H9 (cell line): ENCODE data around the gene SAMD7. TPM values are rescaled to one million over a fixed set of nuclear protein-coding genes. Genes with fewer than 3 reads are reported as not detected.

Experiments
- DNase-seq: peaks from one replicate; pipeline ENCODE4 v3.0.0-alpha.2; 2017
- H2AFZ ChIP-seq: one replicate; pipeline ENCODE4 v1.6.1; 2013; ENCODE audit warnings: mild to moderate bottlenecking, low read length, control low read depth, moderate library complexity
- H2AK5ac ChIP-seq: 2 replicates; pipeline ENCODE4 v1.6.1; 2013; ENCODE audit warnings: low read length, control low read depth, mixed read lengths; ENCODE audit not compliant: insufficient read length
- H2BK120ac ChIP-seq: one replicate; pipeline ENCODE4 v1.6.1; 2013; ENCODE audit warnings: low read depth, mild to moderate bottlenecking, low read length, control low read depth, inconsistent platforms; ENCODE audit not compliant: poor library complexity, severe bottlenecking
- H2BK12ac ChIP-seq: 2 replicates; pipeline ENCODE4 v1.6.1; 2013; ENCODE audit warnings: low read length, control low read depth, mixed read lengths, low read depth; ENCODE audit not compliant: insufficient read length
- H2BK15ac ChIP-seq: 2 replicates; pipeline ENCODE4 v1.6.1; 2013; ENCODE audit warnings: low read depth, low read length, control low read depth
- H2BK20ac ChIP-seq: one replicate; pipeline ENCODE4 v1.6.1; 2013; ENCODE audit warnings: low read depth, mild to moderate bottlenecking, low read length, control low read depth, inconsistent platforms; ENCODE audit not compliant: poor library complexity, severe bottlenecking
- H2BK5ac ChIP-seq: 2 replicates; pipeline ENCODE4 v1.6.1; 2013; ENCODE audit warnings: low read length, control low read depth, mixed read lengths; ENCODE audit not compliant: insufficient read length
- H3K14ac ChIP-seq: 2 replicates; pipeline ENCODE4 v1.6.1; 2013; ENCODE audit warnings: low read length, control low read depth; ENCODE audit not compliant: insufficient read depth
- H3K18ac ChIP-seq: 2 replicates; pipeline ENCODE4 v1.6.1; 2013; ENCODE audit warnings: low read depth, mild to moderate bottlenecking, mixed read lengths, low read length, control low read depth; ENCODE audit not compliant: insufficient read length
- H3K23ac ChIP-seq: 2 replicates; pipeline ENCODE4 v1.6.1; 2013; ENCODE audit warnings: low read length, control low read depth, mixed read lengths, low read depth; ENCODE audit not compliant: insufficient read length
- H3K23me2 ChIP-seq: 2 replicates; pipeline ENCODE4 v1.6.1; 2013; ENCODE audit warnings: low read depth, mild to moderate bottlenecking, mixed read lengths, low read length, control low read depth; ENCODE audit not compliant: insufficient read length, poor library complexity, severe bottlenecking
- H3K27ac ChIP-seq: 2 replicates; pipeline ENCODE4 v1.5.1; 2013; ENCODE audit warnings: low read length, control low read depth, mixed read lengths, low read depth; ENCODE audit not compliant: insufficient read length
- H3K27me3 ChIP-seq: 2 replicates; pipeline ENCODE4 v1.6.1; 2013; ENCODE audit warnings: low read length, control low read depth, inconsistent platforms; ENCODE audit not compliant: insufficient read depth
- H3K4ac ChIP-seq: 2 replicates; pipeline ENCODE4 v1.6.1; 2013; ENCODE audit warnings: low read depth, mild to moderate bottlenecking, control low read depth, inconsistent platforms, low read length, moderate library complexity
- H3K4me1 ChIP-seq: 2 replicates; pipeline ENCODE4 v1.6.1; 2013; ENCODE audit warnings: low read length, control low read depth, inconsistent platforms; ENCODE audit not compliant: insufficient read depth
- H3K4me2 ChIP-seq: 2 replicates; pipeline ENCODE4 v1.6.1; 2013; ENCODE audit warnings: low read length, control low read depth, mixed read lengths; ENCODE audit not compliant: insufficient read length, insufficient read depth
- H3K56ac ChIP-seq: 2 replicates; pipeline ENCODE4 v1.6.1; 2013; ENCODE audit warnings: low read depth, mild to moderate bottlenecking, mixed read lengths, low read length, control low read depth; ENCODE audit not compliant: insufficient read length
- H3K79me1 ChIP-seq: 2 replicates; pipeline ENCODE4 v1.6.1; 2013; ENCODE audit warnings: low read depth, mild to moderate bottlenecking, moderate library complexity, low read length, control low read depth, inconsistent platforms; ENCODE audit not compliant: insufficient read depth, poor library complexity, severe bottlenecking
- H3K79me2 ChIP-seq: 2 replicates; pipeline ENCODE4 v1.6.1; 2013; ENCODE audit warnings: low read length, control low read depth, inconsistent platforms; ENCODE audit not compliant: insufficient read depth
- H3K9ac ChIP-seq: 2 replicates; pipeline ENCODE4 v1.6.1; 2013; ENCODE audit warnings: low read length, control low read depth, mixed read lengths; ENCODE audit not compliant: insufficient read length; ENCODE audit errors: extremely low read depth
- H3K9me3 ChIP-seq: one replicate; pipeline ENCODE4 v1.6.1; 2013; ENCODE audit warnings: low read depth, low read length, inconsistent platforms; ENCODE audit not compliant: control insufficient read depth
- H3T11ph ChIP-seq: one replicate; pipeline ENCODE4 v1.6.1; 2013; ENCODE audit warnings: mild to moderate bottlenecking, low read length, control low read depth, inconsistent platforms
- H4K20me1 ChIP-seq: one replicate; pipeline ENCODE4 v1.6.1; 2013; ENCODE audit not compliant: control insufficient read depth, insufficient read length, insufficient read depth
- H4K5ac ChIP-seq: 2 replicates; pipeline ENCODE4 v1.6.1; 2013; ENCODE audit warnings: low read depth, mild to moderate bottlenecking, mixed read lengths, low read length, control low read depth; ENCODE audit not compliant: insufficient read length
- H4K8ac ChIP-seq: replicated peaks from 2 replicates; pipeline ENCODE4 v1.6.1; 2013; ENCODE audit warnings: low read length, control low read depth, mixed read lengths, low read depth; ENCODE audit not compliant: insufficient read length
- H4K91ac ChIP-seq: 2 replicates; pipeline ENCODE4 v1.6.1; 2013; ENCODE audit warnings: low read depth, mild to moderate bottlenecking, moderate library complexity, mixed read lengths, low read length, control low read depth; ENCODE audit not compliant: insufficient read length
- H3K27ac Mint-ChIP-seq, 3 experiments: 2 replicates in 2 of 3; 3 replicates in 1 of 3; pipeline ENCODE4 v1.8.0; 2020 to 2021; ENCODE audit warnings: mixed read lengths in 3 of 3, mild to moderate bottlenecking in 1 of 3, moderate library complexity in 1 of 3
- H3K27me3 Mint-ChIP-seq: 2 replicates; pipeline ENCODE4 v1.8.0; 2021; ENCODE audit warnings: low read depth, mild to moderate bottlenecking, moderate library complexity, mixed read lengths
- H3K36me3 Mint-ChIP-seq, 3 experiments: 2 replicates in 2 of 3; 3 replicates in 1 of 3; pipeline ENCODE4 v1.8.0; 2020 to 2021; ENCODE audit warnings: low read depth in 3 of 3, mixed read lengths in 3 of 3; ENCODE audit not compliant: insufficient read depth in 1 of 3
- H3K4me1 Mint-ChIP-seq, 2 experiments: 2 replicates each; pipeline ENCODE4 v1.8.0; 2020; ENCODE audit warnings: mixed read lengths in 2 of 2
- H3K4me3 Mint-ChIP-seq, 2 experiments: 2 replicates in 1 of 2; 3 replicates in 1 of 2; pipeline ENCODE4 v1.8.0; 2020 to 2021; ENCODE audit warnings: mild to moderate bottlenecking in 2 of 2, mixed read lengths in 2 of 2, moderate library complexity in 1 of 2
- H3K9me3 Mint-ChIP-seq, 2 experiments: 2 replicates in 1 of 2; 3 replicates in 1 of 2; pipeline ENCODE4 v1.8.0; 2020; ENCODE audit warnings: mild to moderate bottlenecking in 2 of 2, mixed read lengths in 2 of 2, moderate library complexity in 1 of 2
- WGBS: extraction: QIAGEN DNeasy Blood & Tissue Kit; methylation state at CpG from one replicate; pipeline ENCODE4 v1.1.7; 2013; ENCODE audit warnings: missing lambda C conversion rate, low lambda C conversion rate, mixed read lengths; ENCODE audit not compliant: insufficient read length; ENCODE audit errors: extremely low coverage; 5-methylcytosine and 5-hydroxymethylcytosine counted together
- total RNA-seq: library from RNA; stranded (reverse); gene quantifications from 2 replicates; pipeline ENCODE4 v1.2.1, GENCODE V29; 2021
- TF ChIP-seq, protein P1 (sequence below): fragments of 200-600 bp; sonication (generic); conservative IDR thresholded peaks from 3 replicates; pipeline ENCODE4 v1.8.0; 2021; ENCODE audit warnings: antibody characterized with exemption, mild to moderate bottlenecking

Gene SAMD7
- total RNA-seq, 1 experiment from 2014 or later: not detected

DNA sequence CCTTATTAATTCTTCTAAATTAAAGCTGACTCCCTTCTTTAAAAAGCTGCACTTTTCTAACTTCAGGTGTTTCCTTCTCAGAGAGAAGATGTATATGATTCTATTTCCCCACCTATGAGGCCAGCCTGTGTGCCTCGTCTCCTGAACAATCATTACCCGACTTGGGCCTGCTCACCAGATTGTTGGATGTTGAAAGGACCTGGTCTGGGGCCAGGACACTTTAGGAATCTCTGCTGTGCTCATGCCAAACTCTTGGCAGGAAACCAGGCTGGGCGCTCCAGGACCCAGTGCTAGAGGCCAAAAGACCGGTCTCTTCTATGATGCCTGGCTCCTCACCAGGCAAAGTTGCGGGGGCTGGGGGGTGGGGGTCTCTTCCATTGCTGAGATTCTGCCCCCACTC is 24.7 kb upstream of the SAMD7 start:
- H2BK20ac ChIP-seq: peak overlapping the region; percentile 12
- no peaks in the 10 kb centered on the region for H3K79me1 ChIP-seq
- H2AFZ ChIP-seq: no peak overlapping the region
- H4K5ac ChIP-seq: no peak overlapping the region
- WGBS: no CpG with 5 or more reads among the region's 5 CpGs
- H3K56ac ChIP-seq: no peak overlapping the region
- H3K23ac ChIP-seq: no peak overlapping the region
- no peak for DNase-seq
- no peaks in the 10 kb centered on the region for H3K27me3 ChIP-seq
- no peak overlapping the region for H2BK5ac ChIP-seq
- no peaks in the 10 kb centered on the region; the same call in none of the 2 replicates for H3K27me3 Mint-ChIP-seq
- H3K4me1 Mint-ChIP-seq: peaks cover 8 to 10% of the 10 kb centered on the region in 2 experiments
- H3T11ph ChIP-seq: no peak overlapping the region
- no peak overlapping the region for H2BK12ac ChIP-seq
- H3K36me3 Mint-ChIP-seq: no peaks in the 10 kb centered on the region
- no peak overlapping the region for H2BK120ac ChIP-seq
- H3K18ac ChIP-seq: no peak overlapping the region
- H3K4me2 ChIP-seq: no peak overlapping the region
- H3K23me2 ChIP-seq: peaks cover 2% of the 10 kb centered on the region
- H3K9me3 Mint-ChIP-seq: no peaks in the 10 kb centered on the region
- H4K91ac ChIP-seq: no peak overlapping the region
- peak overlapping the region in 1 of 3 experiments; percentile 56; a peak in 1 of 7 replicates for H3K27ac Mint-ChIP-seq
- H3K14ac ChIP-seq: no peak overlapping the region
- TF ChIP-seq, protein P1, sequence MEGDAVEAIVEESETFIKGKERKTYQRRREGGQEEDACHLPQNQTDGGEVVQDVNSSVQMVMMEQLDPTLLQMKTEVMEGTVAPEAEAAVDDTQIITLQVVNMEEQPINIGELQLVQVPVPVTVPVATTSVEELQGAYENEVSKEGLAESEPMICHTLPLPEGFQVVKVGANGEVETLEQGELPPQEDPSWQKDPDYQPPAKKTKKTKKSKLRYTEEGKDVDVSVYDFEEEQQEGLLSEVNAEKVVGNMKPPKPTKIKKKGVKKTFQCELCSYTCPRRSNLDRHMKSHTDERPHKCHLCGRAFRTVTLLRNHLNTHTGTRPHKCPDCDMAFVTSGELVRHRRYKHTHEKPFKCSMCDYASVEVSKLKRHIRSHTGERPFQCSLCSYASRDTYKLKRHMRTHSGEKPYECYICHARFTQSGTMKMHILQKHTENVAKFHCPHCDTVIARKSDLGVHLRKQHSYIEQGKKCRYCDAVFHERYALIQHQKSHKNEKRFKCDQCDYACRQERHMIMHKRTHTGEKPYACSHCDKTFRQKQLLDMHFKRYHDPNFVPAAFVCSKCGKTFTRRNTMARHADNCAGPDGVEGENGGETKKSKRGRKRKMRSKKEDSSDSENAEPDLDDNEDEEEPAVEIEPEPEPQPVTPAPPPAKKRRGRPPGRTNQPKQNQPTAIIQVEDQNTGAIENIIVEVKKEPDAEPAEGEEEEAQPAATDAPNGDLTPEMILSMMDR: no peak
- H3K9ac ChIP-seq: no peak overlapping the region
- H3K27ac ChIP-seq: no peak overlapping the region
- no peak overlapping the region for H4K8ac ChIP-seq
- no peaks in the 10 kb centered on the region for H4K20me1 ChIP-seq
- no peak overlapping the region for H3K4me3 Mint-ChIP-seq
- no peak overlapping the region for H2AK5ac ChIP-seq
- no peak overlapping the region for H2BK15ac ChIP-seq
- no peaks in the 10 kb centered on the region for H3K79me2 ChIP-seq
- peaks cover 3% of the 10 kb centered on the region; the same call in 1 of the 2 replicates for H3K4me1 ChIP-seq
- H3K4ac ChIP-seq: no peak overlapping the region
- no peaks in the 10 kb centered on the region for H3K9me3 ChIP-seq
